Adipocyte (in vitro differentiated cells): Measurements from ENCODE around the gene EDEM3.
"Not testable (repeated sequence)": the region's sequence is repeated elsewhere in the genome, so short reads cannot be mapped to it uniquely, and the experiment has no call there.

ENCODE experiments used
- DNase-seq: peaks from one replicate; pipeline ENCODE4 v3.0.0-alpha.2; 2015; ENCODE audit warnings: low read depth
- H3K27me3 ChIP-seq: replicated peaks from 2 replicates; pipeline ENCODE4 v1.7.0; 2013; ENCODE audit warnings: mild to moderate bottlenecking, low read length, moderate library complexity; ENCODE audit not compliant: control insufficient read depth, insufficient read depth
- H3K36me3 ChIP-seq: 2 replicates; pipeline ENCODE4 v1.7.0; 2013; ENCODE audit warnings: low read length, mild to moderate bottlenecking, moderate library complexity; ENCODE audit not compliant: control insufficient read depth, insufficient read depth, severe bottlenecking
- H3K4me1 ChIP-seq: 2 replicates; pipeline ENCODE4 v1.7.0; 2013; ENCODE audit warnings: mild to moderate bottlenecking, low read length, moderate library complexity; ENCODE audit not compliant: control insufficient read depth, insufficient read depth
- H3K4me3 ChIP-seq: 2 replicates; pipeline ENCODE4 v1.7.0; 2013; ENCODE audit warnings: mild to moderate bottlenecking, low read length, moderate library complexity
- H3K9ac ChIP-seq: 2 replicates; pipeline ENCODE4 v1.7.0; 2013; ENCODE audit warnings: mild to moderate bottlenecking, low read length, moderate library complexity
- H3K9me3 ChIP-seq: 2 replicates; pipeline ENCODE4 v1.7.0; 2013; ENCODE audit warnings: mild to moderate bottlenecking, low read length, moderate library complexity; ENCODE audit not compliant: control insufficient read depth

The EDEM3 gene

GRCh38 chr1:184686540-184686939 lies 68.1 kb downstream of the EDEM3 start:
- H3K27me3 ChIP-seq: no peaks in the 10 kb centered on the region
- no peak overlapping the region for H3K9ac ChIP-seq
- peaks cover 5% of the 10 kb centered on the region for H3K4me1 ChIP-seq
- peak; percentile 18 for DNase-seq
- H3K9me3 ChIP-seq: peaks cover 3% of the 10 kb centered on the region
- no peak overlapping the region for H3K4me3 ChIP-seq
- H3K36me3 ChIP-seq: peaks cover 6% of the 10 kb centered on the region

- Histone ChIP-seq H3K4me3 (no peak overlapping the region), H3K4me1 (no peaks in the 10 kb centered on the region), H3K9ac (no peak overlapping the region), H3K36me3 (peaks cover 6% of the 10 kb centered on the region), H3K9me3 (peaks cover 16% of the 10 kb centered on the region), H3K27me3 (no peaks in the 10 kb centered on the region)
- DNase-seq: no peak
Measured at GRCh38 chr1:184685116-184685515, 69.5 kb downstream of the EDEM3 start.

GRCh38 chr1:184684285-184685074 lies 70.2 kb downstream of the EDEM3 start:
- no peak overlapping the region for H3K9ac ChIP-seq
- no peak overlapping the region for H3K4me3 ChIP-seq
- no peaks in the 10 kb centered on the region for H3K4me1 ChIP-seq
- peaks cover 16% of the 10 kb centered on the region for H3K9me3 ChIP-seq
- peaks cover 2% of the 10 kb centered on the region for H3K36me3 ChIP-seq
- no peak for DNase-seq
- no peaks in the 10 kb centered on the region for H3K27me3 ChIP-seq

GRCh38 chr1:184682956-184683355 lies 71.7 kb downstream of the EDEM3 start:
- H3K27me3 ChIP-seq: no peaks in the 10 kb centered on the region

GRCh38 chr1:184680611-184681225 lies 73.9 kb downstream of the EDEM3 start:
- not testable (repeated sequence) for H3K4me3 ChIP-seq, DNase-seq, H3K36me3 ChIP-seq, H3K27me3 ChIP-seq, H3K9ac ChIP-seq, H3K4me1 ChIP-seq
- peaks cover 16% of the 10 kb centered on the region for H3K9me3 ChIP-seq

More at GRCh38 chr1:184682956-184683355, 71.7 kb downstream of the EDEM3 start:
- no peak overlapping the region for H3K4me3 ChIP-seq
- H3K4me1 ChIP-seq: no peaks in the 10 kb centered on the region
- no peaks in the 10 kb centered on the region for H3K36me3 ChIP-seq
- no peak for DNase-seq
- peaks cover 16% of the 10 kb centered on the region for H3K9me3 ChIP-seq
- H3K9ac ChIP-seq: no peak overlapping the region

GRCh38 chr1:184679472-184679871 lies 75.2 kb downstream of the EDEM3 start:
- not testable (repeated sequence) for DNase-seq, H3K4me1 ChIP-seq, H3K27me3 ChIP-seq, H3K9ac ChIP-seq, H3K36me3 ChIP-seq, H3K4me3 ChIP-seq
- peaks cover 16% of the 10 kb centered on the region for H3K9me3 ChIP-seq

GRCh38 chr1:184677344-184677743 lies 77.3 kb downstream of the EDEM3 start:
- H3K9ac ChIP-seq: no peak overlapping the region
- no peak for DNase-seq
- no peaks in the 10 kb centered on the region for H3K4me1 ChIP-seq

GRCh38 chr1:184673305-184673704 lies 81.4 kb downstream of the EDEM3 start:
- no peak for DNase-seq
- no peaks in the 10 kb centered on the region for H3K4me1 ChIP-seq
- H3K4me3 ChIP-seq: no peak overlapping the region
- no peak overlapping the region for H3K9ac ChIP-seq
- H3K27me3 ChIP-seq: peaks cover 4% of the 10 kb centered on the region
- no peaks in the 10 kb centered on the region for H3K9me3 ChIP-seq
- no peaks in the 10 kb centered on the region for H3K36me3 ChIP-seq

More at GRCh38 chr1:184677344-184677743, 77.3 kb downstream of the EDEM3 start:
- H3K27me3 ChIP-seq: no peaks in the 10 kb centered on the region
- no peak overlapping the region for H3K4me3 ChIP-seq
- no peaks in the 10 kb centered on the region for H3K36me3 ChIP-seq
- H3K9me3 ChIP-seq: peaks cover 16% of the 10 kb centered on the region

GRCh38 chr1:184672013-184672726 lies 82.5 kb downstream of the EDEM3 start:
- no peaks in the 10 kb centered on the region for H3K4me1 ChIP-seq
- no peak overlapping the region for H3K4me3 ChIP-seq
- no peaks in the 10 kb centered on the region for H3K36me3 ChIP-seq
- DNase-seq: no peak
- peaks cover 4% of the 10 kb centered on the region for H3K27me3 ChIP-seq
- H3K9ac ChIP-seq: no peak overlapping the region
- no peaks in the 10 kb centered on the region for H3K9me3 ChIP-seq

- no peaks in the 10 kb centered on the region for H3K4me1 ChIP-seq
- DNase-seq: no peak
Measured at GRCh38 chr1:184669391-184669790, 85.3 kb downstream of the EDEM3 start.

GRCh38 chr1:184665360-184665759 lies 89.3 kb downstream of the EDEM3 start:
- Histone ChIP-seq H3K27me3 (peaks cover 6% of the 10 kb centered on the region), H3K9ac (no peak overlapping the region), H3K4me1 (peaks cover 6% of the 10 kb centered on the region), H3K36me3 (no peaks in the 10 kb centered on the region), H3K4me3 (no peak overlapping the region), H3K9me3 (no peaks in the 10 kb centered on the region)
- DNase-seq: no peak

More at GRCh38 chr1:184669391-184669790, 85.3 kb downstream of the EDEM3 start:
- Histone ChIP-seq H3K4me3 (no peak overlapping the region), H3K9me3 (no peaks in the 10 kb centered on the region), H3K9ac (no peak overlapping the region), H3K36me3 (no peaks in the 10 kb centered on the region), H3K27me3 (peaks cover 11% of the 10 kb centered on the region)
